AG09319 (cell line): ENCODE results near the gene ADI1.
"Not testable (repeated sequence)": the region's sequence is repeated elsewhere in the genome, so short reads cannot be mapped to it uniquely, and the experiment has no call there.

ENCODE experiments used
- DNase-seq: peaks from one replicate; pipeline ENCODE4 v3.0.0-alpha.2; 2010; ENCODE audit warnings: low read depth; ENCODE audit errors: extremely low read depth
- CTCF ChIP-seq: IDR thresholded peaks from 2 replicates; pipeline ENCODE4 v1.5.1; 2011; ENCODE audit warnings: low read depth, mild to moderate bottlenecking, inconsistent platforms, low read length, moderate library complexity

The ADI1 gene

GRCh38 chr2:3504741-3505140 lies 14.6 kb downstream of the ADI1 start:
- no peak for TF ChIP-seq CTCF

GRCh38 chr2:3503483-3503882 lies 15.8 kb downstream of the ADI1 start:
- no peak for TF ChIP-seq CTCF
- DNase-seq = no peak

More at GRCh38 chr2:3504741-3505140, 14.6 kb downstream of the ADI1 start:
- DNase-seq = no peak

GRCh38 chr2:3503046-3503445 lies 16.3 kb downstream of the ADI1 start:
- TF ChIP-seq CTCF = no peak
- no peak for DNase-seq

GRCh38 chr2:3500326-3500899 lies 18.9 kb downstream of the ADI1 start:
- TF ChIP-seq CTCF = no peak
- no peak for DNase-seq

GRCh38 chr2:3498783-3499394 lies 20.4 kb downstream of the ADI1 start:
- DNase-seq = no peak
- TF ChIP-seq CTCF = no peak

- DNase-seq = not testable (repeated sequence)
These were observed 22.6 kb downstream of the ADI1 start for GRCh38 chr2:3496708-3497080.

GRCh38 chr2:3494984-3495666 lies 24.2 kb downstream of the ADI1 start:
- no peak for TF ChIP-seq CTCF
- DNase-seq = no peak
